ENCODE data around the gene AMDHD2. TPM values are rescaled to one million over a fixed set of nuclear protein-coding genes. Genes with fewer than 3 reads are reported as not detected.

AMDHD2 gene, protein sequence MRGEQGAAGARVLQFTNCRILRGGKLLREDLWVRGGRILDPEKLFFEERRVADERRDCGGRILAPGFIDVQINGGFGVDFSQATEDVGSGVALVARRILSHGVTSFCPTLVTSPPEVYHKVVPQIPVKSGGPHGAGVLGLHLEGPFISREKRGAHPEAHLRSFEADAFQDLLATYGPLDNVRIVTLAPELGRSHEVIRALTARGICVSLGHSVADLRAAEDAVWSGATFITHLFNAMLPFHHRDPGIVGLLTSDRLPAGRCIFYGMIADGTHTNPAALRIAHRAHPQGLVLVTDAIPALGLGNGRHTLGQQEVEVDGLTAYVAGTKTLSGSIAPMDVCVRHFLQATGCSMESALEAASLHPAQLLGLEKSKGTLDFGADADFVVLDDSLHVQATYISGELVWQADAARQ
- 50.0 TPM for total RNA-seq

DNA sequence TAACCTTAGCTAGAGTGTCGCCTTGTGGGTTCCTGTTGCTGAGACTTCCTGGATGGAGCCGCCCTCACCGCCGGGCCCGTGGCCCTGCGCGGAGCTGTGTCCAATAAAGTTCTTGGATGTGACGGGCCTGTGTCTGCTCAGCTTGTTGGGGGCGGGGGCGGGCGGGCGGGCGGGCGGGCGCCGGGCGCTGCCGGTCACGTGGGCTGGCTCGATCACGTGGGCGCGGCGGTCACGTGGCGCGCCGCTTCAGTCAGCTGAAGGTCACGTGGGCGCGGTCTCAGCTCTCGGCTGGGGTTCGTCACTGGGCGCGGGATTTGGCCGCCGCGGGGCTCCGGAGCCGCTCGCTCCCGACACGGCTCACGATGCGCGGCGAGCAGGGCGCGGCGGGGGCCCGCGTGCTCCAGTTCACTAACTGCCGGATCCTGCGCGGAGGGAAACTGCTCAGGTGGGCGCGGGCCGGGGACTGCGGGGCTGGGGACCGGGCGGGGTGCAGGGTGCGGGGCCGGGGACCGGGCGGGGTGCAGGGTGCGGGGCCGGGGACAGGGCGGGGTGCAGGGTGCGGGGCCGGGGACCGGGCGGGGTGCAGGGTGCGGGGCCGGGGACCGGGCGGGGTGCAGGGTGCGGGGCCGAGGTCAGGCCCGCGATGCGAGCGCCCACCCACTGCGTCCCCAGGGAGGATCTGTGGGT, at the start of gene AMDHD2:
AMDHD2 (plus strand) TSS at position 275 of the 687 bp plus-strand sequence; CDS start at position 363, 88 bp downstream.

DNA sequence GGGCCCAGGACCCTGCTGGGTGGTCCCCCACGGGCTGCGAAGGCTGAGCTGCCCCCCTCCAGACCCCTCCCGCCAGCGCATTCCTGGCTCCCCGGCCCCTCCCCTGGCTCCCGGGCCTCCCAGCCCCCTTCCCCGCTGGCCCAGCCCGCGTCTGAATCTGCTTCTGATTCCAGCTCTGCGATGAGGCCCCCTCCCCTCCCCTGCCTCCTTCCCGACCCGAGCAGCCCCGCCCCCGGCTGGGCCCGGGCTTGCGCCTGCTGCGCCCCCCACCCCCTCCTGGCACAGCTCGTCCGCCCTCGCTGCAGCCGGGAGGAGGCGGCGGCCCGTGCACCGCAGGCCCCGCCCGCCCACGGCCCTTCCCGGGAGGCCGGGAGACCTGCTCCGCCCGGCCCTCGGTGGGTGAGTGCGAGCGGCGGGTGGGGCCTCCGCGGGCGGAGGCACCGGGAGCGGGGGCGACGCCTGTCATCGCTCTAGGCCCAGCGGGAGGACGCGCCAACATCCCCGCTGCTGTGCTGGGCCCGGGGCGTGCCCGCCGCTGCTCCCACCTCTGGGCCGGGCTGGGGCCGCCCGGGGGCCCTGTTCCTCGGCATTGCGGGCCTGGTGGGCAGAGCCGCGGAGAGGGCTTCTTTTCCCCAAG, 49.0 kb upstream of the AMDHD2 start, which contains the start of gene NTN3:
NTN3 (plus strand) TSS at position 282 of the 637 bp plus-strand sequence. CDS start 405 bp downstream, outside the sequence.

DNA sequence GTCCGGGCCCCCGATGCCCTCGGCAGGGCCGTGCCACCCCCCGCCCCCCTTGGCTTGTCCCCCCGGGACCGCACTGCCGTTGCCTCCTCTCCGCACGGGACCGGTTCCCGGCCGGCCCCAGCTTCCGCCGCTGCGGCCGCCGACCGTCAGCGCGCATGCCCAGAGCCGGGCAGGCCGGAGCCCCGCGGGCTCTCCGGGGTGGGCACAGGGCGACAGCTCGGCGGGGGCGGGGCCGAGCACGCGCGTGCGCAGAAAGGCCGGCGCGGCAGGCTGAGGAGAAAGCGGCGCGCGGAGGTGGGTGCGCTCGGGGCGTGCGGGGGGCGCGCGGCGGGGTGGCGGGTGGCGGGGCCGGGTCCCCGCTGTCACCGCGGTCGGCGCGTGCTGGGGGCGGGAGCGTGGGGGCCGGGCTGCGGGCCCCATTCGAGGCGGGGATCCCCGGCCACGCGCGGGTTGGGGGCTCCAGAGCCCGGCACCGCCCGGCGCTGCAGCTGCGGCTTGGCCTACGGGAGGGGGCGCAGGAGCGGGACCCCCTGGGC, 45.2 kb upstream of the AMDHD2 start, which contains the start of gene TBC1D24:
TBC1D24 (plus strand) TSS at position 251 of the 536 bp plus-strand sequence. CDS start 21,022 bp downstream, outside the sequence.

DNA sequence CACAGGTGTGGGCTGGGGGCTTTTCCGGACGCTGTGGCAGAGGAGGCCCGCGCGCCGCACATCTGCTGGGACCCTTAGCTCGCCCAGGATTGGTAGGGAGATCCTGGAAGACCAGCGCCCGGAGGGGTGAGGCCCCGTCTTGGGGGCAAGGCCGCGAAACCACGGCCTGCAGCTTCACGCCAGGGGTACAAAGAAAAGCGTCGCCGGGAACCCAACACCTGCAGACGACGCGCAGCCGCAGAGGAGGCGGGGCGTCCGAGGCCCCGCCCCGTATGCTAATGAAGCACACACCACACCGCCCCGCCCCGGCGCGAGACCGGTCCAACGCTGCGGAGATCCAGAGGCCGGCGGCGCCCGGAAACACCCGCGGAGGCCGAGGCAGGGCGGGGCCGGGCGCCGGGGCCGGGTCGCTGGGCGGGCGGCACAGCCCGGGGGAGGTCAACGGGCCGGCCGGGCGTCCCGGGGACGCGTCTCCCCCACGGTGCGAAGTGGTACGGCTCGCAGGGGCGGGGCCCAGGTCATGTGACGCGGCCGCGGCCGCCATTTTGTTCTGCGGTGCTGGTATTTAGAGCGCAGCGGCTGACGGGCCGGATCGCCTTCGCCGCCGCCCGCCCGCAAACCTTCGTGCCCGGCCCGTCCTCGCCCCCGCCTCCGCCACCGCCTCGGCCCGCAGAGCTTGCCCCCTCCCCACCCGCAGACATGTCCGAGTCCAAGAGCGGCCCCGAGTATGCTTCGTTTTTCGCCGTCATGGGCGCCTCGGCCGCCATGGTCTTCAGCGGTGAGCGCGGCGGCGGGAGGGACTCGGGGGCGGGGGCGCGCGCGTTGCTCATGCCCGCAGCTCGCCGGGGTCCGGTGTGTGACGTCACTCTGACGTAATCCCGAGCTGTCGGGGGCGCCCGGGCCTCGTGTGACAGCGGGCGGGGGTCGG, 6.5 kb upstream of the AMDHD2 start, which contains the start of gene ATP6V0C:
ATP6V0C (plus strand) TSS at position 548 of the 928 bp plus-strand sequence; CDS start at position 700, 152 bp downstream.

DNA sequence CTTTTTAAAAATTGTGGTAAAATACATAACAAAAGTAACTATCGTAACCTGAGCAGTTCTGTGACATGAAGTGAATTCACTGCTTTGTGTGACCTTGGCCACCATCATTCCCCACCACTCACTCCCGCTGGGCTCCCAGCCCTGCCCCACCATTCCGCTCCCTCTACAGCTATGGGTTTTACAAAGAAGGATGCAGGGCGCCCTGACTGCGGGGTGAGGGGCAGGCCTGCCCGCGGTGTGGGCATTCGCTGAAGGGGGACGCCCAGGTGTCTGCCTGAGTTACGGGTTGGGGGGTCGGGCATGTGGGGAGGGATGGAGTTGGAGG, 11.2 kb downstream of the AMDHD2 start, which contains the start of gene CEMP1:
CEMP1 (minus strand) TSS at position 38 of the 325 bp plus-strand sequence. CDS start 335 bp downstream, outside the sequence.

DNA sequence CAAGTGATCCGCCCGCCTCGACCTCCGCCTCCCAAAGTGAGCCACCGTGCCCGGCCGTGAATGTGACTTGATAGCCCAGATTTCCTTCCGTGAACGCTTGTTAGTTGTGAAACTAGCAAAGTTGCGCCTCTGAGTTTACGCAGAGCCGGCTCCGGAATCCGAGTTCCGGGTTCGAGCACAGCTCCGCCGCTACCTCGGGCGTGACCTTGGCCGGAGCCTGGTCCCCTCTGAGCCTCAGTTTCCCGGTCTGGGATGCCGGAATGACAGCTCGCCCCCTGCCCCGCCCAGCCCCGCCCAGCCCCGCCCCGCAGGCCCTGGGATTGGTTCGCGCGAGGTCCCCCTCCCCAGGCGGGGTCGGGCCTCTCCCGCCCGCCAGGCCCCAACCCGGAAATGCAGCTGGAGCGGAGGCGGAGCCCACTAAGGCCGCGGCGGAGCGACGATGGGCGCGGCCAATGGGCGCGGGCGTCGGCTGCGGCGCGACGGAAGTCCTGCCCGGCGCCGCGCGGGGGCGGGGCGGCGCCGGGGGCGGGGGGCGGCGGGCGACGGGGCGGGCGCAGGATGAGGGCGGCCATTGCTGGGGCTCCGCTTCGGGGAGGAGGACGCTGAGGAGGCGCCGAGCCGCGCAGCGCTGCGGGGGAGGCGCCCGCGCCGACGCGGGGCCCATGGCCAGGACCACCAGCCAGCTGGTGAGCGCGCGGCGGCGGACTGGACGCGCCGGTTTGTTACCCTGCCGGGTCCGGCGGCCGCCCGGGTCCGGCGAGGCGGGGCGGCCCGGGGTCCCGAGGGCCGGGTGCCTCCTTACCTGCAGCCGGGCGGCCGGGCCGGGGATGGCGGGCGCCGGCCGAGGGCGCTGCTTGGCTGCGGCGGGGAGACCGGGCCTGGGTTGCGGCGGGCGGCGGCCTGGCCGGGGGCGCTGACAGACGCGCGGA, 17.5 kb downstream of the AMDHD2 start, which contains the start of gene PDPK1:
PDPK1 (plus strand) TSS at position 571 of the 929 bp plus-strand sequence; CDS start at position 663, 92 bp downstream.

Small RNA genes lying within 50 kb of the gene (small RNA-seq; reads per million reads assigned to genes)
- gene AC093525.1 (ENCODE audit: low replicate concordance), result not detected
- gene MIR3178 (ENCODE audit: low replicate concordance), result 0.09 reads per million

Other genes with a start within 250 kb of the AMDHD2 start
- gene ABCA3, start 179.6 kb upstream of the AMDHD2 start, total RNA-seq, result 7.3 TPM
- gene CCNF, start 90.9 kb upstream of the AMDHD2 start, total RNA-seq, result 10.5 TPM
- 10.8 TPM for gene TEDC2, start 60.3 kb upstream of the AMDHD2 start, total RNA-seq
- 13.0 TPM for gene NTN3, start 49.1 kb upstream of the AMDHD2 start, total RNA-seq
- 24.3 TPM for gene TBC1D24, start 45.2 kb upstream of the AMDHD2 start, total RNA-seq
- gene ATP6V0C, start 6.4 kb upstream of the AMDHD2 start, total RNA-seq, result 46.2 TPM
- gene CEMP1, start 11.0 kb downstream of the AMDHD2 start, total RNA-seq, result 1.1 TPM
- 31.5 TPM for gene PDPK1, start 17.6 kb downstream of the AMDHD2 start, total RNA-seq
- 19.6 TPM for gene KCTD5, start 162.2 kb downstream of the AMDHD2 start, total RNA-seq
- 0.47 TPM for gene PRSS27, start 199.9 kb downstream of the AMDHD2 start, total RNA-seq
- 260 TPM for gene SRRM2, start 232.3 kb downstream of the AMDHD2 start, total RNA-seq

Measured in metanephros (tissue), 2 donors.